CD4-positive, alpha-beta T cell (primary cell): ENCODE results near the gene CNDP2. TPM values are rescaled to one million over a fixed set of nuclear protein-coding genes. Genes with fewer than 3 reads are reported as not detected.
A peak's percentile ranks its signal among the peaks of the same experiment; 100 is the strongest.

Experiments
- ATAC-seq: fragments of 200-7000 bp; cut with Tn5 transposase; one replicate; pipeline ENCODE4 v1.10.0; 2022; ENCODE audit warnings: mild to moderate bottlenecking; ENCODE audit not compliant: poor library complexity
- CTCF ChIA-PET: fragments of 350-600 bp; sonication (Branson Sonifier 250); formaldehyde crosslinking; loops from one replicate; lab custom pipeline; 2021; ENCODE audit warnings: antibody characterized with exemption, inconsistent platforms; lab: Charles Lee
- POLR2A ChIA-PET: fragments of 350-600 bp; sonication (Branson Sonifier 250); formaldehyde crosslinking; loops from one replicate; lab custom pipeline; 2021; ENCODE audit warnings: antibody characterized with exemption, inconsistent platforms; lab: Charles Lee
- DNase-seq, 14 experiments: peaks; one replicate each; pipeline ENCODE4 v3.0.0-alpha.2; 2013 to 2020; ENCODE audit warnings: mixed read lengths in 2 of 14
- H3K27ac ChIP-seq, 2 donors: one replicate each; pipeline versions ENCODE4 v1.5.1 to v1.7.0; 2013; ENCODE audit warnings: low read length in 2 of 2, low read depth in 1 of 2, mild to moderate bottlenecking in 1 of 2
- H3K27me3 ChIP-seq, 2 experiments: 1 replicate in 1 of 2; 2 replicates in 1 of 2; pipeline versions ENCODE4 v1.6.1 to v1.7.0; 2013; ENCODE audit warnings: low read length in 2 of 2, control low read depth in 1 of 2, mild to moderate bottlenecking in 1 of 2, moderate library complexity in 1 of 2; ENCODE audit not compliant: insufficient read depth in 2 of 2, control insufficient read depth in 1 of 2
- H3K36me3 ChIP-seq: one replicate; pipeline ENCODE4 v1.6.1; 2013; ENCODE audit warnings: low read length, control low read depth; ENCODE audit not compliant: insufficient read depth
- H3K4me1 ChIP-seq: one replicate; pipeline ENCODE4 v1.6.1; 2013; ENCODE audit warnings: low read length, control low read depth; ENCODE audit not compliant: insufficient read depth
- H3K4me3 ChIP-seq: one replicate; pipeline ENCODE4 v1.5.1; 2013; ENCODE audit warnings: mild to moderate bottlenecking, low read length, moderate library complexity
- H3K9me3 ChIP-seq, 2 experiments: 1 replicate in 1 of 2; 2 replicates in 1 of 2; pipeline versions ENCODE4 v1.6.1 to v1.7.0; 2013; ENCODE audit warnings: low read length in 2 of 2, mild to moderate bottlenecking in 2 of 2, control low read depth in 1 of 2, moderate library complexity in 1 of 2; ENCODE audit not compliant: control insufficient read depth in 1 of 2, insufficient read depth in 1 of 2
- H3K27ac Mint-ChIP-seq: one replicate; pipeline ENCODE4 v1.8.0; 2020; ENCODE audit warnings: mixed read lengths
- H3K27me3 Mint-ChIP-seq: one replicate; pipeline ENCODE4 v1.8.0; 2021; ENCODE audit warnings: mixed read lengths
- H3K36me3 Mint-ChIP-seq: one replicate; pipeline ENCODE4 v1.8.0; 2021; ENCODE audit warnings: low read depth, mixed read lengths
- H3K4me1 Mint-ChIP-seq: one replicate; pipeline ENCODE4 v1.8.0; 2021; ENCODE audit warnings: low read depth, mixed read lengths
- H3K4me3 Mint-ChIP-seq: one replicate; pipeline ENCODE4 v1.8.0; 2020; ENCODE audit warnings: mild to moderate bottlenecking, mixed read lengths
- H3K9me3 Mint-ChIP-seq: one replicate; pipeline ENCODE4 v1.8.0; 2020; ENCODE audit warnings: mixed read lengths
- intact Hi-C, 2 experiments: fragments of 100-400 bp; cut with DNase I in 1 of 2; cut with micrococcal nuclease in 1 of 2; formaldehyde crosslinking; loops; one replicate each; pipeline versions ENCODE4 v1.15.1 to v1.9.0; 2023 to 2025; cut with DNase I, micrococcal nuclease
- total RNA-seq, 174 experiments: library from RNA in 2 of 174; stranded (reverse) in 2 of 174; gene quantifications; one replicate each; pipeline ENCODE4 v1.2.3 and lab custom pipeline; 2021 to 2026
- TF ChIP-seq, protein P1 (sequence below): fragments of 200-600 bp; IDR thresholded peaks from one replicate; pipeline ENCODE4 v1.8.0; 2022; ENCODE audit warnings: antibody characterized with exemption, mild to moderate bottlenecking

The CNDP2 gene
- total RNA-seq, 2 experiments from 2014 or later = 75.5 to 75.7 TPM

DNA sequence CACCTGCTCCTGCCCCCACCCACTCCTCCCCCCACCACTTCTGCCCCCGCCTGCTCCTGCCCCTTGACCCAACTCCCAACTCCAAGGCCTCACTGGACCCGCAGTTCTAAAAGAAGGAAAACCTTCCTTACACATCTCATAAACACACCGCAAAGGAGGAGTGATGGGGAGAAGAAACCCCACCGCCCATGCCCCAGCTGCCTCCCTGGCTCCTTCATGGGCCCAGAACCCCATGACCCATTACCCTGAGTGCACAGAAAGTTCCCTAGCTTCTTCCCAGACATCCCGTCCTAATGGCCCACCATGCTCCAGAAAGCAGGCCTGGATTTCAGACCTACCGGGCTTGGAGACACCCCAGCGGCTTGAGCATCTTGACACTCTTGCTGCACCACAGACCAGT, 17.8 kb upstream of the CNDP2 start:
- Mint-ChIP-seq H3K36me3 (no peaks in the 10 kb centered on the region), H3K27me3 (peaks cover 13% of the 10 kb centered on the region), H3K9me3 (no peaks in the 10 kb centered on the region), H3K27ac (no peak overlapping the region), H3K4me3 (no peak overlapping the region), H3K4me1 (no peaks in the 10 kb centered on the region)
- H3K27ac ChIP-seq = no peak overlapping the region
- H3K9me3 ChIP-seq = no peaks in the 10 kb centered on the region
- DNase-seq = no peak
- no peaks in the 10 kb centered on the region for H3K27me3 ChIP-seq
- ChIA-PET CTCF (no interaction called here), POLR2A (no interaction called here)
- ATAC-seq = no peak
- no peak overlapping the region for H3K4me3 ChIP-seq
- intact Hi-C loops = loop anchor here in 1 of 2 experiments (5.0 kb wide), 1 partner anchor 41 kb away; no protein-coding TSS in a partner anchor
- no peaks in the 10 kb centered on the region for H3K36me3 ChIP-seq
- H3K4me1 ChIP-seq = no peaks in the 10 kb centered on the region
- TF ChIP-seq, protein P1, sequence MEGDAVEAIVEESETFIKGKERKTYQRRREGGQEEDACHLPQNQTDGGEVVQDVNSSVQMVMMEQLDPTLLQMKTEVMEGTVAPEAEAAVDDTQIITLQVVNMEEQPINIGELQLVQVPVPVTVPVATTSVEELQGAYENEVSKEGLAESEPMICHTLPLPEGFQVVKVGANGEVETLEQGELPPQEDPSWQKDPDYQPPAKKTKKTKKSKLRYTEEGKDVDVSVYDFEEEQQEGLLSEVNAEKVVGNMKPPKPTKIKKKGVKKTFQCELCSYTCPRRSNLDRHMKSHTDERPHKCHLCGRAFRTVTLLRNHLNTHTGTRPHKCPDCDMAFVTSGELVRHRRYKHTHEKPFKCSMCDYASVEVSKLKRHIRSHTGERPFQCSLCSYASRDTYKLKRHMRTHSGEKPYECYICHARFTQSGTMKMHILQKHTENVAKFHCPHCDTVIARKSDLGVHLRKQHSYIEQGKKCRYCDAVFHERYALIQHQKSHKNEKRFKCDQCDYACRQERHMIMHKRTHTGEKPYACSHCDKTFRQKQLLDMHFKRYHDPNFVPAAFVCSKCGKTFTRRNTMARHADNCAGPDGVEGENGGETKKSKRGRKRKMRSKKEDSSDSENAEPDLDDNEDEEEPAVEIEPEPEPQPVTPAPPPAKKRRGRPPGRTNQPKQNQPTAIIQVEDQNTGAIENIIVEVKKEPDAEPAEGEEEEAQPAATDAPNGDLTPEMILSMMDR = no peak

DNA sequence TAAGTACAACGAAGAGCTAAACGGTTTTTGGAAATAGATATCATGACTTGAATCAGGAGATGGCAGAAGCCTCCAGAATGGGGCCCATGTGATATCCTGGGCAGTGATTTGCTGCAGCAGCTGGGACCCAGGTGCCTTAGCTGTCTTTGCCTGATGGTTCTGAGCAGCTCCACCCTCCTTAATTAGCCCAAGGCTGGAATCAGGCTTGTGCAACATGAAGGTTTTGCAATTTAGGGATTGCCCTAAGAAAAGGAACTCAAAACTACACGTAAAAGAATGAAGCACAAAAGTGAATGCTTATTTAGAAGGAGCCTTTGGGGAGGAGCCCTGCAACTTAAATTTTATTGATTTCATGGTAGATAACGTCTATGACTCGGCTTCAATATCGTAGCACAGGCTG, 17.3 kb upstream of the CNDP2 start:
- no peaks in the 10 kb centered on the region for H3K9me3 Mint-ChIP-seq
- H3K4me1 Mint-ChIP-seq = no peaks in the 10 kb centered on the region
- POLR2A ChIA-PET = no interaction called here
- H3K27ac Mint-ChIP-seq = no peak overlapping the region
- H3K27me3 ChIP-seq = no peaks in the 10 kb centered on the region
- TF ChIP-seq, protein P1 = no peak
- no peak overlapping the region for H3K27ac ChIP-seq
- H3K4me3 Mint-ChIP-seq = no peak overlapping the region
- H3K4me3 ChIP-seq = no peak overlapping the region
- H3K9me3 ChIP-seq = no peaks in the 10 kb centered on the region
- intact Hi-C loops = loop anchor here in 1 of 2 experiments (5.0 kb wide), 1 partner anchor 42 kb away; no protein-coding TSS in a partner anchor
- DNase-seq (peak in 2 of 14 experiments; percentile 39 to 42), ATAC-seq (no peak)
- H3K4me1 ChIP-seq = no peaks in the 10 kb centered on the region
- no peaks in the 10 kb centered on the region for H3K36me3 ChIP-seq
- no peaks in the 10 kb centered on the region for H3K36me3 Mint-ChIP-seq
- peaks cover 13% of the 10 kb centered on the region for H3K27me3 Mint-ChIP-seq
- CTCF ChIA-PET = no interaction called here

DNA sequence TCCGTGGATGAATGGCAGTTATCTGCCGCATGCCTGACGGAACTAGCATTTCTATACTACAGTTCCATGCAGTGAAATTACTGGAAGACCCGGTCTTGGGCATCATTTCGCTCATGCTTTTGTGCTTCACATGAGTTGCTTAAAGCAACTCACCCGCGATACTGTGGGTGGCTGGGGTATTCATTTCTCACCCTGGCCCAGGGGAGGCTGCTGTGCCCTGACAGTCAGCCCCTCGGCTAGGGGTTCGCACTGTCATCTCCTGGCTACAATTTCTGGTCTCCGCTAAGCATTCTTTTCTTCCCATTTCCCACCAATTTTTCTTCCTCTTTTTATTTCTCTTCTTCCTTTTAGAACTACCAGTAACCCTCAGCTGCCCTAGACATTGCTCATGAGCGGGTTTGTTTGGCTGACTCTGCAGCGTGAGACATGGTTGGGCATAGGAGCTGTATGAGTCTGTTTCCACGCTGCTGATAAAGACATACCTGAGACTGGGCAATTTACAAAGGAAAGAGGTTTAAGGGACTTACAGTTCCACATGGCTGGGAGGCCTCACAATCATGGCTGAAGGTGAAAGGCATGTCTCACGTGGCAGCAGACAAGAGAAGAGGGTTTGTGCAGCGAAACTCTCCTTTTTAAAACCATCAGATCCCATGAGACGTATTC, 16.5 kb upstream of the CNDP2 start:
- Mint-ChIP-seq H3K27me3 (peaks cover 13% of the 10 kb centered on the region), H3K27ac (no peak overlapping the region), H3K4me3 (no peak overlapping the region), H3K36me3 (no peaks in the 10 kb centered on the region), H3K9me3 (no peaks in the 10 kb centered on the region), H3K4me1 (peaks cover 3% of the 10 kb centered on the region)
- intact Hi-C loops = loop anchor here in 1 of 2 experiments (5.0 kb wide), 1 partner anchor 42 kb away; no protein-coding TSS in a partner anchor
- H3K36me3 ChIP-seq = no peaks in the 10 kb centered on the region
- ATAC-seq (no peak), DNase-seq (no peak)
- no peaks in the 10 kb centered on the region for H3K27me3 ChIP-seq
- peaks cover 1% of the 10 kb centered on the region for H3K4me1 ChIP-seq
- TF ChIP-seq, protein P1 = no peak
- CTCF ChIA-PET = no interaction called here
- no peak overlapping the region for H3K4me3 ChIP-seq
- H3K9me3 ChIP-seq = no peaks in the 10 kb centered on the region
- POLR2A ChIA-PET = no interaction called here
- H3K27ac ChIP-seq = no peak overlapping the region
